ENCODE results near the gene RIMKLB.
"Not testable (repeated sequence)": the region's sequence is repeated elsewhere in the genome, so short reads cannot be mapped to it uniquely, and the experiment has no call there.

RIMKLB gene

DNA sequence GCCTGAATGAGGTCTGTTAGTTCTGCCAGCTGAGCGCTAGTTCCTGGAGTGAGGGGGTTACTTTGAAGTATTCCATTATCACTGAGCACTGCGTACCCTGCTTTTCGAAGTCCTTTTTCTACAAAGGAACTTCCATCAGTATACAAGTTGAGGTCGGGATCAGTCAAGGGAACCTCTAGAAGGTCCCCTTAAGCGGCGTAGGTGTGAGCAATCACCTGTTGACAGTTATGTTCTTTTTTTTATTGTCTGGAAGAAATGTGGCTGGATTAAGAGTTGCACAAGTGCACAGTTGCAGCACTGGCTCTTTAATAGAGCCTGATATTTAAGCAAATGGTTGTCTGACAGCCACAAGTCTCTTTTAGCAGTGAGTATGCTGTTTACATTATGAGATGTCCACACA lies 64.9 kb downstream of the RIMKLB start:
- in situ Hi-C loops (cut with MboI; ENCODE audit: low sequenced_read_pairs), result not testable (repeated sequence)

DNA sequence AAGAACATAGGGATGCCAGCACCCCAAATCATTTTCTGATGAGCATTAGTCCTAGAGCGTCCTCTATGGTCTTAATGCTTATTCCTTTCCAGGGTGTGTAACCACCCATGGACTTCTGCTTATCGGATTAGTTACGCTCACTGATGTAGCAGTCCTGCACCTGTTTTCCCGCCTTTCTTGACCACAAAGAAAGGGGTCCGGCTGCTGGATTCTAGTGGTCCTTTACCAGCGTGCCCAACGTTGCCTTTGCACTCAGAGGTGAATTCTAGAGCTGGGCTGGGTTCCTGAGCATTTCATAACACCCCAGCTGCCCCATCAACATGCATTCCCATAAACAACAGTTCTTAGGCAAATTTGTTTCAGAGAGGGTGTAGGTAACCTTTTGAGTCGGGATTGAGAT lies 68.3 kb downstream of the RIMKLB start:
- in situ Hi-C loops (cut with MboI; ENCODE audit: low sequenced_read_pairs), result not testable (repeated sequence)

DNA sequence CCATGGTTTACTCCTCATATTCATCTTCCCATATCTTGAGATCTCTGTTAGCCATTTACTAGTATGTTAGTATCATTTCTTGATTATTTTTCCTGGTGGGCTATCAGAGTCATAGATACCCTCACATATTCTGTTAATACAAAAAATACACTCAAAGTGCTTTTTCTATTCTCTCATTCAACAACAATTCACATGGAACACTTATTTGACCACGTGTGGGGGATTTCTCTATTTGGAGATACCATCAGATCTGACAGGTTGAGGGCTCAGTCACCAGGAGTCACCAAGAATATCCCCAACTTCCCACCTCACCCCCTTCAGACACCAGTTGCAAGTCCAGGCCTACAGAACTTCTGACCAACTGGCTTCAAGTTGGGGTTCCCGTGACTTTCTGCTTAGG lies 72.7 kb downstream of the RIMKLB start:
- in situ Hi-C loops (cut with MboI; ENCODE audit: low sequenced_read_pairs), result no loop called here

DNA sequence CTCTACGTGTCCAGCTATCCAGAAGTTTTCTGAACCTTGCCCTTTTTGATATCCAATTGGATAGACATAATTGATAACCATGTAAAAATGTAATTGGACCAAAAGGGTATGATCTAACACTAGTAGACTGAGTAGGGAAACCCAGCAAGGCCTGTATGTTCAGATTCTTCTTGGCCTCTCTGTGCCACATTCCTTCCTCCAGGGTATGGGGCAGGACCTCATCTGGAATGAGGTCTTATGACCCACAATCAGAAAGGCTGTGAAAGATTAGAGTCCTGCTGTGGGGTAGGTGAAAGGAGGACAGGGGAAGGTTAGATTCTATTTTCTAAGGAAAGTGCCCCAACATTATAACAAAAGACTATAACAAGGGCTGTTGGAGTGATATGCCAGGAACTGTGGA lies 73.3 kb downstream of the RIMKLB start:
- in situ Hi-C loops (cut with MboI; ENCODE audit: low sequenced_read_pairs), result no loop called here

DNA sequence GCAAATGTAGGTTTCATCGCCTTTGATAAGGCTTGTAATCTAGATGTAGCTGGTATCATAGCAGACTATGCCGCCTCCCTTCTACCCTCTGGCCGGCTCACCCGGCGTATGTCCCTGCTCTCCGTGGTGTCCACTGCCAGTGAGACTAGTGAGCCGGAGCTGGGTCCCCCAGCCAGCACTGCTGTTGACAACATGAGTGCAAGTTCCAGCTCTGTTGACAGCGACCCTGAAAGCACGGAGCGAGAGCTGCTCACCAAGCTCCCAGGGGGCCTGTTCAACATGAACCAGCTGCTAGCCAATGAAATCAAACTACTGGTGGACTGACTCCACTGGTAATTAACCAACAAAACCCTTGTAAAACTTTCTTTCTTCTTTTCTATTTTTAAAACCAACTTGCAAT lies 75.7 kb downstream of the RIMKLB start:
- in situ Hi-C loops (cut with MboI; ENCODE audit: low sequenced_read_pairs), result no loop called here

DNA sequence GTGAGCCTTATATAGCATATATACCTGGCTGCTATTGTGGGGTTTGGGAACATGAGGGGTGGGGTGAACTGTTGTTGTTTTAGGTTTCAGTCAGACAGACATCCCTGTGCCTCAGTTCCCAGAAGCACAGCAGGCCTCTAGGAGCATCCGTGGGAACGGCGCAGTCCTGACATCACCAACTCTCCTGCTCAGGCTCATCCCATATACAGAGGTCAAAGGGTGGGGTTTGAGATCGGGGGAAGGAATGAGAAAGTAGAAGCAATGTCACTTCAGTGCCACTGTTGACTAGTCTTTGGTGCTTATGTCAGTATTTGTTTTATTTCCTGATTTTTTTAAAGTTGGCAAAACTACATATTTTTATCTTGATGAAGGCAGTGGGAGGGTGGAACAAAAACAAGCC lies 81.5 kb downstream of the RIMKLB start:
- in situ Hi-C loops (cut with MboI; ENCODE audit: low sequenced_read_pairs), result no loop called here

DNA sequence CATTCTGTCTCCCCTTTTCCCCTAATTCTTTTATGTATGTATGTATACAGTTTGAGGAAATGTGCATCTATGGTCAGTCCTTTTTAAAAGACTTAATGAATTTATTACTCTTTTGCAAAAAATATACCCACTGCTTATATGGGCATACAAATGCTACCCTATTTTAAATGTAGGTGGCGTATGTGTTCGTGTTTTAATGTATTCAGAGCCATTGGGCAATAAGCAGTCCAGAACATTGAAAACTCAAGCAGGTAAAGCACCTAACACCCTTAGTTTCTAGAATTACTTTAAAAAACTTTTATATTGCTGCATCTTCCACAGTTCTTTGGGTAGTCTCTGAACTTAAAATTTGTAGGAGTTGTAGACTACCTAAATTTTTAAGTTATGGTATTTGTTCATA lies 82.1 kb downstream of the RIMKLB start:
- in situ Hi-C loops (cut with MboI; ENCODE audit: low sequenced_read_pairs), result no loop called here

DNA sequence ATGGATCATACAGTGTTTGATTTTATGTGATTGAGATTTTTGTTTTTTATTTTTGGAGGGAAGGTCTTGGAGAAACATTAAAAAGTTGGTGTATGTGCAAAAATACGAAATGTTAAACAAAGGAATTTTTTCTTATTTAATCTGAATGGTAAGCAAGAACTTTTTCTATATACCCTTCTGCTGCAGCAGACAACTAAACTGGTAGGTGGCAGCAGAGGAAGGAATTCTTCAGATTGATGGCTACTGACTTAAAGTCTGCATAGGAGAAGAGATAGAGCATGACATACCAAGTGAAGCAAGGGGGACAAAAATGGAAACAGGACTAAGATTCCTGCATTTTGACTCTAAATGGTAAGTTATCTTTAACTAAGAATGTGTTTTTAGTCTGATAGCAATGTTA lies 82.6 kb downstream of the RIMKLB start:
- in situ Hi-C loops (cut with MboI; ENCODE audit: low sequenced_read_pairs), result no loop called here

DNA sequence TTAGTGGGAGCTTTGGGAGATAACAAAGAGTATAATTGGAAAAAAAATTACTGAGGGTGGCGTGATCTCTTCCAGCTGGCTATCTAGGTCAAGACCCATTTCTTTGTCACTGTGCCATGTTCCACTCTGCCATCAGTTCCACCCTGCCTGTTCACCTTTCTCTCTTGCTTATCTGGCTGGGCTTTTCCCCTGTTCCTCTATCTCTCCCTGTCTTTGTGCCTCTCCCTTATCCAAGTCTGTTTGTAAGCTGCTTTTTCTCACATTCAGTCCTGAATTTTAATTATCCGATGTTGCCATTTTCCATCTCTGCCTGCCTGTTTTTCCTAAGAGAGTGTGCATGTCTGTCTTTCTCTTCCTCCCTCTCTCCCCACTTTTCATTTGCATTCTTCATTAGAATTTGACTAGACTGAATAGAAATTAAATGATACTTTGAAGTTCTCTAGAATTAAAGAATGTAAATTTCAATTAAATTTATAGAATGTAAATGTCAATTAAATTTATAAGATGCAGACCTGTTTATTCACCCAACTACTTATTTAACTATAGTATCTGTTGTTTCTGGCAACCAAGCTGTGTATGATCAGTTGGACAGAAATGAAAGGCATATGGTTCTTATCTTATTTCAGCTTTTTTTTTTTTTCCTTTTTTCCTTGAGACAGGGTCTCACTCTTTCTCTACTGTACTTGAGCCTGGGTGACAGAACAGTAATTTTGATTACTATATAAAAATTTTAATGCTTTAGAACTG lies 83.8 kb downstream of the RIMKLB start:
- in situ Hi-C loops (cut with MboI; ENCODE audit: low sequenced_read_pairs), result no loop called here

DNA sequence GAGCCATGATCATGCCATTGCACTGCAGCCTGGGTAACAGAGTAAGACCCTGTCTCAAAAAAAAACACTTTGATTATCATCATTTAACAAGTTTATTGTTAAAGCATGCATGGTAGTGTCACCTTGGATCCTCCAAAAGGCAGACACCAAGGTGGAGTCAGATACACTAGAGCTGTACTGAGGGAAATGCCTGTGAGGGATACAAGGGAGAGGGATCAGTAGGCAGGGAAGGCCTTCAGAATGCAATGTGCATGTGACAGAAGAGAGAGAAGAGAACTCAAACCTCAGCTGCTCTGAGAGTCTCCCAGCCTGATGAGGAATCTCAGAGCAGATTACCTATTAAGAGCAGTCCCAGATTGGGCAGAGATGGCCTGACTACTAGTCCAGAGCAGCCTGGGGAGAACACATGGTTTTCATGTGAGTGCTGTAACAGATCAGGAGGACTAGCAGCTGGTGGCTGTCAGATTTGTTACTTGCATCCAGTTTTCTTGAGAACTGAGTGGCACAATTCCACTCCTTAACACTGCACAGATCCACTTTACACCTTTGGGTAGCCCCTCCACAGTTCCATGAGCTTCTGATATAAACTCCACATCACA lies 86.6 kb downstream of the RIMKLB start:
- in situ Hi-C loops (cut with MboI; ENCODE audit: low sequenced_read_pairs), result no loop called here

DNA sequence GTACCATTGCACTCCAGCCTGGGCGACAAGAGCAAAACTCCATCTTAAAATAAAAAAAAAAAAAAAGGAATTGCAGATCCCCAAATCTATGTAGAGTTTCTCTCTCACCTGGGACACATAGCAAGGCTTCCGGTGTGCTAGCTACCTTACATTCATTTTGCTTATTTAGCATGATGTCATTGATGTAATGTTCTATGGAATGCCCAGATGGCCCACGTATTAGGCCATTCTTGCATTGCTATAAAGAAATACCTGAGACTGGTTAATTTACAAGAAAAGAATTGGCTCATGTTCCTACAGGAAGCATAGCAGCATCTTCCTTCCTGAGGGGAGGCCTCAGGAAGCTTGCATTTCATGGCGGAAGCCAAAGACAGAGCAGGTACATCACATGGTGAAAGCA lies 87.7 kb downstream of the RIMKLB start:
- in situ Hi-C loops (cut with MboI; ENCODE audit: low sequenced_read_pairs), result no loop called here

DNA sequence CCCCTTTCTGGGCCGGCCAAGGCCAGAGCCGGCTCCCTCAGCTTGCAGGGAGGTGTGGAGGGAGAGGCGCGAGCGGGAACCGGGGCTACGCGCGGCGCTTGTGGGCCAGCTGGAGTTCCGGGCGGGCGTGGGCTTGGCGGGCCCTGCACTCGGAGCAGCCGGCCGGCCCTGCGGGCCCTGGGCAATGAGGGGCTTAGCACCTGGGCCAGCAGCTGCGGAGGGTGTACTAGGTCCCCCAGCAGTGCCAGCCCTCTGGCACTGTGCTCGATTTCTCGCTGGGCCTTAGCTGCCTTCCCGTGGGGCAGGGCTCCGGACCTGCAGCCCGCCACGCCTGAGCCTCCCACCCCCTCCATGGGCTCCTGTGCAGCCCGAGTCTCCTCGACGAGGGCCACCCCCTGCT lies 89.4 kb downstream of the RIMKLB start:
- in situ Hi-C loops (cut with MboI; ENCODE audit: low sequenced_read_pairs), result not testable (repeated sequence)

DNA sequence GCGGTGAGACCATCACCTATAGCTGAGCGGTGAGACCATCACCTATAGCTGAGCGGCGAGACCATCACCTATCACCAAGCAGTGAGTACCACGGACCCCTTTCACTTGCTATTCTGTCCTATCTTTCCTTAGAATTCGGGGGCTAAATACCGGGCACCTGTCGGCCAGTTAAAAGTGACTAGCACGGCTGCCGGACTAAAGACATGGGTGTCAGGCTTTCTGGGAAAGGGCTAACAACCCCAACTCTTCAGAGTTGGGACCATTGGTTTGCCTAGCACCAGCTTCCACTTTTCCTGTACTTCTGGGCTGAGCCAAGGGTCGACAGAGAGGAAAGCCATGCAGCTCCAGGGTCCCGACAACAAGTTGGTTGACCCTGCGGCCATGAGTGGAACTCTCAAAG lies 90.9 kb downstream of the RIMKLB start:
- in situ Hi-C loops (cut with MboI; ENCODE audit: low sequenced_read_pairs), result not testable (repeated sequence)

DNA sequence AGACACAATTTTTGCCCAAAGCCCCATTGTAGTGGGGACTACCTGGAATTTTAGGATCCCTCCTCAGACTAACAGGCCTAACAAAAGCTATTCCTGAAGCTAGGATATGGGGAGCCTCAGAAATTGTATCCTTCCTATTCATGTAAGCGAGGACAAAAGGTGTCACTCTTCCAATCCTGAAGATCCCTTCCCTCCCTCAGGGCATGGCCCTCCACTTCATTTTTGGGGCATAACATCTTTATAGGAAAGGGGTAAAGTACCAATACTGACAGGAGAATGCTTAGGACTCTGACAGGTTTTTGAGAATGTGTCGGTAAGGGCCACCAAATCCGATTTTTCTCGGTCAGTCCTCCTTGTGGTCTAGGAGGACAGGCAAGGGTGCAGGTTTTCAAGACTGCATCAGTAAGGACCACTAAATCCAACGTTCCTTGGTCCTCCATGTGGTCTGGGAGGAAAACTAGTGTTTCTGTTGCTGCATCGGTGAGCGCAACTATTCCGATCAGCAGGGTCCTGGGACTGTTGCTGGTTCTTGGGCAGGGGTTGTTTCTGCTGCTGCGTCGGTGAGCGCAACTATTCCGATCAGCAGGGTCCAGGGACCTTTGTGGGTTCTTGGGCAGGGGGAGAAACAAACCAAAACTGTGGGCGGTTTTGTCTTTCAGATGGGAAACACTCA lies 91.7 kb downstream of the RIMKLB start:
- in situ Hi-C loops (cut with MboI; ENCODE audit: low sequenced_read_pairs), result not testable (repeated sequence)

DNA sequence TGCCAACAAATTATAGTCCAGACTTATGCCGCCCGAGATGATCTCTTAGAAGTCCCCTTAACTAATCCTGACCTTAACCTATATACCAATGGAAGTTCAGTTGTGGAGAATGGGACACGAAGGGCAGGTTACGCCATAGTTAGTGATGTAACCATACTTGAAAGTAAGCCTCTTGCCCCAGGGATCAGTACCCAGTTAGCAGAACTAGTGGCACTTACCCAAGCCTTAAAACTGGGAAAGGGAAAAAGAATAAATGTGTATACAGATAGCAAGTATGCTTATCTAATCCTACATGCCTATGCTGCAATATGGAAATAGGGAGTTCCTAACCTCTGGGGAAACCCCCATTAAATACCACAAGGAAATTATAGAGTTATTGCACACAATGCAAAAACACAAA lies 95.4 kb downstream of the RIMKLB start:
- in situ Hi-C loops (cut with MboI; ENCODE audit: low sequenced_read_pairs), result not testable (repeated sequence)

DNA sequence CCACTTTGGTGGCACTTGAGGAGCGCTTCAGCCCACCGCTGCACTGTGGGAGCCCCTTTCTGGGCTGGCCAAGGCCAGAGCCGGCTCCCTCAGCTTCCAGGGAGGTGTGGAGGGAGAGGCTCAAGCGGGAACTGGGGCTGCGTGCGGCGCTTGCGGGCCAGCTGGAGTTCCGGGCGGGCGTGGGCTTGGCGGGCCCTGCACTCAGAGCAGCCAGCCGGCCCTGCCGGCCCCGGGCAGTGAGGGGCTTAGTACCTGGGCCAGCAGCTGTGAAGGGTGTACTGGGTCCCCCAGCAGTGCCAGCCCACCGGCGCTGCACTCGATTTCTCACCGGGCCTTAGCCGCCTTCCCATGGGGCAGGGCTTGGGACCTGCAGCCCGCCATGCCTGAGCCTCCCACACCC lies 96.8 kb downstream of the RIMKLB start:
- in situ Hi-C loops (cut with MboI; ENCODE audit: low sequenced_read_pairs), result not testable (repeated sequence)

DNA sequence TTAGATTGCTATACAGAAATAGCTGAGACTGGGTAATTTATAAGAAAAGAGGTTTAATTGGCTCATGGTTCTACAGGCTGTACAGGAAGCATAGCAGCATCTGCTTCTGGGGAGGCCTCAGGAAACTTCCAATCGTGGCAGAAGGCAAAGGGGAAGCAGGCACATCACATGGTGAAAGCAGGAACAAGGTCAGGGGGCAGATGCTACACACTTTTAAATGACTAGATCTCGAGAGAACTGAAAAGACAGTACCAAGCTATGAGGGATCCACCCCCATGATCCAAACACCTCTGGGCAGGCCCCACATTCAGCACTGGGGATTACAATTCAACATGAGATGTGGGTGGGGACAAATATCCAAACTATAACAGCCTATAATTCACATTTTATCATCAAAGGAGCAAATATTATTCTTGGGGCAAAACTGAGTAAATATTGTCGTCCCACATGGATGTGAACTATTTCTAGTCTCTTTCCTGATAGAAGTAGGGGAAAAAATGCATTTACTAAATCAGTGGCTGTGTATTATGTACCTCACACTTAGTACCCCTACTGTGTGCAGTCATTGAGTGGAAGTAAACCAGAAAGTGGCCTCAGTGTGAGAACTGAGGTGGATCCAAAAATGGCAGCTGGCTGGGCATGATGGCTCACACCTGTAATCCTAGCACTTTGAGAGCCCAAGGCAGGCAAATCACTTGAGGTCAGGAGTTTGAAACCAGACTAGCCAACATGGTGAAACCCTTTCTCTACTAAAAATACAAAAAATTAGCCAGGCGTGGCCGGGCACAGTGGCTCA lies 99.2 kb downstream of the RIMKLB start:
- in situ Hi-C loops (cut with MboI; ENCODE audit: low sequenced_read_pairs), result no loop called here

DNA sequence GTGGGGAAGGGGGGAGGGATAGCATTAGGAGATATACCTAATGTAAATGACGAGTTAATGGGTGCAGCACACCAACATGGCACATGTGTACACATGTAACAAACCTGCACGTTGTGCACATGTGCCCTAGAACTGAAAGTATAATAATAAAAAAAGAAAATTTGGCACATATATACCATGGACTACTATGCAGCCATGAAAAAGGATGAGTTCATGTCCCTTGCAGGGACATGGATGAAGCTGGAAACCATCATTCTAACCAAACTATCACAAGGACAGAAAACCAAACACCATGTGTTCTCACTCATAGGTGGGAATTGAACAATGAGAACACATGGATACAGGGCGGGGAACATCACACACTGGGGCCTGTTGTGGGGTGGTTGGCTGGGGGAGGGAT lies 103.4 kb downstream of the RIMKLB start:
- in situ Hi-C loops (cut with MboI; ENCODE audit: low sequenced_read_pairs), result not testable (repeated sequence)

DNA sequence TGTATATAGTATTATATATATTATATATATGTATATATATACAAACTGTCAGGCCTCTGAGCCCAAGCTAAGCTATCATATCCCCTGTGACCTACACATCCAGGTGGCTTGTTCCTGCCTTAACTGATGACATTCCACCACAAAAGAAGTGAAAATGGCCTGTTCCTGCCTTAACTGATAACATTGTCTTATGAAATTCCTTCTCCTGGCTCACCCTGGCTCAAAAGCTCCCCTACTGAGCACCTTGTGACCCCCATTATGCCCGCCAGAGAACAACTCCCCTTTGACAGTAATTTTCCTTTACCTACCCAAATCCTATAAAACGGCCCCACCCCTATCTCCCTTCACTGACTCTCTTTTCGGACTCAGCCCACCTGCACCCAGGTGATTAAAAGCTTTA lies 107.0 kb downstream of the RIMKLB start:
- in situ Hi-C loops (cut with MboI; ENCODE audit: low sequenced_read_pairs), result not testable (repeated sequence)

DNA sequence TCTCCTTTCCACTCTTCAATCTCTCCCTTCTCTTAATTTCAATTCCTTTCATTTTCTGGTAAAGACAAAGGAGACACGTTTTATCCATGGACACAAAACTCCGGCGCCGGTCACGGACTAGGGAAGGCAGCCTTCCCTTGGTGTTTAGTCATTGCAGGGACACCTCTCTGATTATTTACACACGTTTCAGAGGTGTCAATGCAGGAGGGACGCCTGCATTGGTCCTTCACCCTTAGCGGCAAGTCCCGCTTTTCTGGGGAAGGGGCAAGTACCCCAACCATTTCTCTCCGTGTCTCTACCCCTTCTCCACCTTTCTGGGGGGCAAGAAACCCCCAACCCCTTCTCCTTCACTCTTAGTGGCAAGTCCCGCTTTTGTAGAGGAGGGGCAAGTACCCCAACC lies 107.7 kb downstream of the RIMKLB start:
- in situ Hi-C loops (cut with MboI; ENCODE audit: low sequenced_read_pairs), result not testable (repeated sequence)

DNA sequence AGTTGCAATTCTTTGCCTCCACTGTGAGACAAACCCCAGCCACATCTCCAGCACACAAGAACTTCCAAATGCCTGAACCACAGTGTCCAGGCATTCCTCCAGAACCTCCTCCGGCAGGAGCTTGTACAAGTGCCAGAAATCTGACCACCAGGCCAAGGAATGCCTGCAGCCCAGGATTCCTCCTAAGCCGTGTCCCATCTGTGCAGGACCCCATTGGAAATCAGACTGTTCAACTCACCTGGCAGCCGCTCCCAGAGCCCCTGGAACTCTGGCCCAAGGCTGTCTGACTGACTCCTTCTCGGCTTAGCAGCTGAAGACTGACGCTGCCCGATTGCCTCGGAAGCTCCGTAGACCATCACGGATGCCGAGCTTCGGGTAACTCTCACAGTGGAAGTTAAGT lies 109.3 kb downstream of the RIMKLB start:
- in situ Hi-C loops (cut with MboI; ENCODE audit: low sequenced_read_pairs), result not testable (repeated sequence)
